GM18868 (cell line): ENCODE measurements around the gene RRP36.

Experiments
- ATAC-seq: cut with Tn5 transposase; IDR thresholded peaks from one replicate; pipeline ENCODE4 v1.9.1; 2021; ENCODE audit warnings: mild to moderate bottlenecking, moderate library complexity; ENCODE audit not compliant: unreplicated experiment

The RRP36 gene

DNA sequence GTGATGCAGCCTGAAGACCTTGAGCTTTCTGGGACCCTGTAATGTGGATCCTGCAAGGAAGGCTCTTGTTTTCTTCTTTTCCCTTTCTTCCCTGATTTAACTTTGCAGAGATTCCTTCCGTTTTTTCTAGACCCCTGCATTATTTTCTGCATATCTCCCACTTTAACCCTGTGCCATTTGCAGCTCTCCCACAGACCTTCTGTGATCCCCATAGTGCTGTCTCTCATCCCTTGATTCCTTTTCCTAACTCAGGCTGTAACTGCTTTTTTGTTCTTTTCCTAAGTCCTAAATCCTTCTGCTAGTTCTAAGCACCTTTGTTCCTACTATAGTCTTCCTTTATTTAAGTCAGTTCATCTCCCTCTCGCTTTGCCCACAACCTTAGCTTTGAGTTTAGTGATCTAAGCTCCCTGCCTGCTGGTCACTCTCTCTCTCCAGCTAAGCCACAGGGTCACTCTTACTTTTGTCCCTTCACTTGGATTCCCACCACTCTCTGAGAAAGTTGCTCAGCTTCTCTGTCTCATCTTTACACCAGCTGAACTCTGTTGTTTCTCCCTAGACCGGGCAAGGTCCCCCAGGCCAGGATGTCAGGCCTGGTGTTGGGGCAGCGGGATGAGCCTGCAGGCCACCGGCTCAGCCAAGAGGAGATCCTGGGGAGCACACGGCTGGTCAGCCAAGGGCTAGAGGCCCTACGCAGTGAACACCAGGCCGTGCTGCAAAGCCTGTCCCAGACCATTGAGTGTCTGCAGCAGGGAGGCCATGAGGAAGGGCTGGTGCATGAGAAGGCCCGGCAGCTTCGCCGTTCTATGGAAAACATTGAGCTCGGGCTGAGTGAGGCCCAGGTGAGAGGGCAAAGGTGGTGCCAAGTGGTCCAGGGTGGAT, 39.6 kb downstream of the RRP36 start:
- ATAC-seq = no peak

DNA sequence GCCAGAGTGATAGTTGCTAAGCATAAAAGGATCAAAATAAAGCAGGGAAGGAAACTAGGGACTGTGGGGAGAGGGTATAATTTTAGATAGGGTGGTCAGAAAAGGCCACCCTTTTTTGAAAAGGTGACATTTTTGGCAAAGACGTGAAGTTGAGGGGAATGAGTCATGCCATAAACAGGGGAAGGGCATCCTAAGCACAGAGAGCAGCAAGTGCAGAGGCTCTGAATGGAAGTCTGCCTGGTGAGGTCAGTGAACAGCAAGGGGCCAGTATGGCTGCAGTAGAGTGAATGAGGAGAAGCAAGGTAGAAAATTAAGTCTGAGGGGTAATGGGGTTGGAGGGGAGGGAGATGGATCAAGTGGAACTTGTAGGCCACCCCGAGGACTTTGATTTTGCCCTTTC, 40.4 kb downstream of the RRP36 start:
- no peak for ATAC-seq

DNA sequence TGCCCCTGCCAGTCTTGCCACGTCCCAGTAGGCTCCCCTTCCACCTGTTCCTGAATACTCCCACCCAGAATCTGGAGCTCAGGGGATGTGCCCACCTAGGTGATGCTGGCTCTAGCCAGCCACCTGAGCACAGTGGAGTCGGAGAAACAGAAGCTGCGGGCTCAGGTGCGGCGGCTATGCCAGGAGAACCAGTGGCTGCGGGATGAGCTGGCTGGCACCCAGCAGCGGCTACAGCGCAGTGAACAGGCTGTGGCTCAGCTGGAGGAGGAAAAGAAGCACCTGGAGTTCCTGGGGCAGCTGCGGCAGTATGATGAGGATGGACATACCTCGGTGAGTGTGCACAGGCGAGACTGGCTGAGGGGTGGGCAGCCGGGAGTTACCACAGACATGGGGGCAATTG, 41.4 kb downstream of the RRP36 start:
- no peak for ATAC-seq

DNA sequence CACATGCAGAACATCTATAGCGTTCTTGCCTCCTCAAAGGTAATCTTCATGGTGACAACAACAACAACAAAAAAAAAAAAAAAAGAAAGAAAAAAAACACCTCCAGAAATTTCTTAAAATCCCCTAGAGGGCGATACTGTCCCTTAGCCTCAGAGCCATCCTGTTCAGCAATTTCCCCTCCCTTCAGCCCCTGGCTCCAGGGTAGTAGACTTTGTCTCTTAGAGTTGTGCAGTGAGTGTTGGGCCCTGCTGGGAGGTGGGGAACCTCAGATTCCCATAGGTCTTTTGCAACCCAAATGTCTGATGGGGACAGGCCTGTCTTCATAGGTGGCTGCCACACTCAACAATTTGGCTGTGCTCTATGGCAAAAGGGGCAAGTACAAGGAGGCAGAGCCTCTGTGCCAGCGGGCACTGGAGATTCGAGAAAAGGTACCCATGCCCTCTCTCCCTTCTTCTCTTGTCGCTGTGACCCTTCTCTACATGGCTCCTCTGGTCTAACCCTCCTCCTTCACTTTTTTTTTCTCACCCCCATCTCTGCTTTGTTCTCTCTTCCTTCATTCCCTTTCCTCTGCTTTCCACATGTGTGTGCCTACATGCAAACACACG, 48.7 kb downstream of the RRP36 start:
- ATAC-seq = no peak

DNA sequence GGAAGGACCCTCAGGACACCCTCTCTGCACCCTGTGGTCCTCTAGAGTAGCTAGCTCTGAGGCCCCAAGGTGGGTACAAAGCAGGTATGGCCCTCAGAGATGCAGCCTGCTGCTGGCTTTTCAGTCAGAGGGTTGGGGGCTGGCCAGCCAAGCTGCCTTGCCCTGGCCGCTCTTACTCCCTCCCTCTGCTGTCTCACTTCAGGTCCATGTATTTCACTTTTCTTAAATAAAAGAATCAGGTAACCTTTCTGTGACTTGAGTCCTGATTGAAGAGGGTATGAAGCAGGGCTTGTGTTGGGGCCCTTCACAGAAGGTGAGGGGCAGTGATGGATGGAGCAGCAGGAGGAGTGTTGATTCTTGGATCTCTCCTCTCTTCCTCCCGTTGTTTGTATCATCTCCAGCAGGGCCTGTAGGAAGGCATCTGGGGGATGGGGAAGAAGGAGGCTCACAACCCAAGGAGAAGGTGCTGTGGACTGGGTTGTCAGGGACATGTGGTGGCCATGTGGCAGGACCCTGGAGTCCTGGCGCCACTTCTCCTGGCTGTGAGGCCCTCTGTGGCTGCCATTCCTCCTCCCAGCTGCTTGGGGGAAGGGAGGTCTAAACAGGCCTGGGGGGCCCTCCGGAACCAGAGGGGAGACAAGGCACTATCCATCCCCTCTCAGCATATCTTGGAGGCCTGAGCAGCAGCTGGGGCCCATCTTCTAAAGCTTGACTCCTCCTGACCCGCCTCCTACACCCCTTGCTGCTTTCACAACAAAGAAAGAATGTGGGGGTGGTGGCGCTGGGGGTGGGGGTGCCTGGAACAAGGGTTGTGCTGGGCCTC, 53.6 kb downstream of the RRP36 start:
- ATAC-seq = no peak

DNA sequence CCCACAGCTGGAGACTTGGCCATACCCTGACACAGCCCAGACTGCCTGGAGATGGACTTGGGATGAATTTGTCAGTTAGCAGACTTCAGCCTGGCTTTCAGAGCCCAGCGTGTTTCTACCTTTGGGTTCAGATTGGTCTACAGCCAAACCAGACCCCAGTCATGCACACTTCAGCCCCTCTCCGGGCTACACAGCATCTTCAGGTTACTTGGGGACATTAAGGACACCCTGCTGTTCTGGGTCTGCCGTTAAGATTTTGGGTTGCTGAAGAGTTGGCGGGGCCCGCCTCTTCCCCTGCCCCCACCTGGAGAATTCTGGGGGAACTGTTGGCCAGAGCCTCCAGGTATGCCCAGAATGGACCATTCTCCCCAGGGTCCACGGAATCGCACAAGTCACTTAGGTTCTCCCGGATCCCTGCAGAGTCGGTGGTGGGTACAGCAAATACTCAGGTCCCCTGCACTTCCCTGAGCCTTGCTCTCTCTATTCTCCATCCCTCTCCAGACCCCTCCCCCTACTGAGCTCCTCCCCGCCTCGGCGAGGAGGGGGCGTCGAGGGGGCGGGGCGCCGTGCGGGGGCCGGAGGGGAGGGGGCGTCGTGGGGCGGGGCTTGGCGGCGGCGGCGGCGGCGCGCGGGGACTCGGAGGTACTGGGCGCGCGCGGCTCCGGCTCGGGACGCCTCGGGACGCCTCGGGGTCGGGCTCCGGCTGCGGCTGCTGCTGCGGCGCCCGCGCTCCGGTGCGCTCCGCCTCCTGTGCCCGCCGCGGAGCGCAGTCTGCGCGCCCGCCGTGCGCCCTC, 54.4 kb downstream of the RRP36 start, which contains the start of gene PTK7:
TSS of gene PTK7 (plus strand) at position 645 of the 794 bp plus-strand sequence. CDS start 175 bp downstream, outside the sequence.
- no peak for ATAC-seq

DNA sequence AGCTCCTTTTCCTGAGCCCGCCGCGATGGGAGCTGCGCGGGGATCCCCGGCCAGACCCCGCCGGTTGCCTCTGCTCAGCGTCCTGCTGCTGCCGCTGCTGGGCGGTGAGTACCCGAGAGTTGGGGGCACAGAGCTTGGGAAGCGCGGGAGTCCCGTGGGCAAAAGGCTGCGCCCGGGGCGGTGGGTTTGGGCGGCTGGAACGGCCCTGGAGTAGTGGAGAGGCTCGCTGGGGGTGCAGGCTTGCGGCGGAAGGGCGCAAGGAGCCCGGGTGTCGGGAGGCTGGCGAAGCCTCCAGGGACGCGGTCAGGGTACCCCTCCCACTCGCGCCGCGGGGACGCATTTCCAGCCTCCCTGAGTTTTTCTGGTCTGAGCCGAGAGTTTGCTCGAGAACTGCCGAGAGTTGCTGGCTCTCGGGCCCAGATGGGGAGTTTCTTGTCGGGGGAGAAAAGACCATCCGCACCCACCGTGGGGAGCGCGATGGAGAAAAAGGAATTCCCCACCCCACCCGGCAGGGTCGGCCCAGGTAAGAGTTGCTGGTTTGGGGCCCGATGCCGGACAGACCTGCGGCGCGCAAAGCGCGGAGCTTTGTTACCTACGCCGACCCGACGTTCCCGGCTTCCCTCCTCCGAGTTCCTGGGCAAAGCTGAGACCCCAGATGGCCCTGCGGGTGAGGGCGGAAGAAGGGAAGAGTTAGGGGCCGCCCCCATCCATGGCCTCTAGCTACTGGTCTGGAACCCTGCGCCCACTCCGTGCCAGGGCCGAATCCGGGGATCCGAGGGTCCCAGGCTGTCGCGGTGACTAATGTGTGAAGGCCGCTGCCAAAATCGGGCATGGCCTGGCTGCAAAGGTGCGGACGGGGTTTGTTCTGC, 55.3 kb downstream of the RRP36 start:
- no peak for ATAC-seq

DNA sequence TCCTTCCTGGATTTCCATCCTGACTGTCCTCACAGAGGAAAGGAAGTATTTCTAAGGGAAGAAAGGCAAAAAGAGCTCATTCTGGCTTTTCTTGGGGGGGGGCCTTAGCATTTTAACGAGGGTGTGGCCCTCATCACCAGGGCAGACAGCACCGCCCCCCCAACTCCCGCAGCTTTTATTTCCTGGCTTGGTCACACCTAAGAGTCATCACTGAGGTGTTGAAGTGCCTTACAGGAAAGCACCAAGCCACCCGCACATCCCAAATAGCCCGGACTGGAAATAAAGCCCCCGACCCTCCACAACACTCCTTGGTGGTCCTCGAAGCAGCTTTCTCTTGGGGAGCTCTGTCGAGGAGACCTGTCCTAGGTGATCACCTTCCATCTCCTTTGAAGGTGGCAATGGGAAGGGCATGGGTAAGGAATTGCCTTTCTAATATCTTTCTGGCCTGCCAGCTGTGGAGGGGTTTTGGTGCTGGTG, 55.9 kb downstream of the RRP36 start:
- no peak for ATAC-seq

DNA sequence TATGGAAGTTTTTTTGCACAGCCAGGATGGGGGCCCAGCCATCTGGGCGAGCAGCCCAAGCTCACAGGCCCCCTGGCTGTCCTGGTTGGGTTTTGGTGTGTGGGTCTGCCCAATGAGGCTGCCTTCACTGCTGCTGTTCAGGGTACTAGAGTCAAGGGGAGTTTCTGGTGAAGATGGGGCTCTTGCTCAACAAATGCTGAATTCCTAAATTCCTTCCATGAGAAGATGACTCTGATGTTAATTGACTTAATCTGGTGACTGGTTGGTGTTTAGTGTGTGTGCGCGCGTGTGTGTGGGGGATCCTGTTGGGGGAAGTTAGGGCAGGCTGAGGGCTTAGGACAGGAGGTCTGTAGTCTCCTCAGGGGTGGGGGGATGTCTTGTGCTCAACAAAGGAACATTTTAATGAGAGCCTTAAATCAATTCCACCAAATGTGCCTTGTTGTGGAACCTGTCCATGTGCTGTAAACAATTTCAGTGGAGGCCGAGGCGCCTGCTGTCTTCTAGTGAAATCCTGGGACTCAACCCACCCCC, 56.6 kb downstream of the RRP36 start:
- ATAC-seq = no peak

DNA sequence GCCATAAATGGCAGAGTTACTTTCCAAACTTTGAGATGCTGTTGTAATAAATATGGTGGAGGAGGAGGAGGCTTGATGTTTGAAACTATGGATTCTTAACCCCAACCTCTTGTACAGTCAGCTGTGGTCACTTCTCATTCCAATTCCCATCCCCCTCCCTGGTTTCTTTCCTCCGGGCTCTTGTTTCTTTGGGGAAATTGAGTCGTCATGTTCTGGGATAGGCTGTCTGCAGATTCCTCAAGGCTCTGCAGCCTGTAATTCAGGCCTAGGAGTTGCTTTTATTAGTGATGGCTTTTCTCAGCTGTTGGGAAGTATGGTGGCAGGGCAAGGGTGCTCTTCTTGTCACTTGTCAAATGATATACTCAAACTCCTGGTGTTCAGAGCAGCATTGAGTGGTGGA, 57.3 kb downstream of the RRP36 start:
- no peak for ATAC-seq
